ENCODE data around the gene HNRNPA2B1. TPM values are rescaled to one million over a fixed set of nuclear protein-coding genes. Genes with fewer than 3 reads are reported as not detected.

HNRNPA2B1 gene
- total and polyA plus RNA-seq, 2 of the 4 experiments (the other 2 are of a cell fraction) = 49.3 to 515 TPM

DNA sequence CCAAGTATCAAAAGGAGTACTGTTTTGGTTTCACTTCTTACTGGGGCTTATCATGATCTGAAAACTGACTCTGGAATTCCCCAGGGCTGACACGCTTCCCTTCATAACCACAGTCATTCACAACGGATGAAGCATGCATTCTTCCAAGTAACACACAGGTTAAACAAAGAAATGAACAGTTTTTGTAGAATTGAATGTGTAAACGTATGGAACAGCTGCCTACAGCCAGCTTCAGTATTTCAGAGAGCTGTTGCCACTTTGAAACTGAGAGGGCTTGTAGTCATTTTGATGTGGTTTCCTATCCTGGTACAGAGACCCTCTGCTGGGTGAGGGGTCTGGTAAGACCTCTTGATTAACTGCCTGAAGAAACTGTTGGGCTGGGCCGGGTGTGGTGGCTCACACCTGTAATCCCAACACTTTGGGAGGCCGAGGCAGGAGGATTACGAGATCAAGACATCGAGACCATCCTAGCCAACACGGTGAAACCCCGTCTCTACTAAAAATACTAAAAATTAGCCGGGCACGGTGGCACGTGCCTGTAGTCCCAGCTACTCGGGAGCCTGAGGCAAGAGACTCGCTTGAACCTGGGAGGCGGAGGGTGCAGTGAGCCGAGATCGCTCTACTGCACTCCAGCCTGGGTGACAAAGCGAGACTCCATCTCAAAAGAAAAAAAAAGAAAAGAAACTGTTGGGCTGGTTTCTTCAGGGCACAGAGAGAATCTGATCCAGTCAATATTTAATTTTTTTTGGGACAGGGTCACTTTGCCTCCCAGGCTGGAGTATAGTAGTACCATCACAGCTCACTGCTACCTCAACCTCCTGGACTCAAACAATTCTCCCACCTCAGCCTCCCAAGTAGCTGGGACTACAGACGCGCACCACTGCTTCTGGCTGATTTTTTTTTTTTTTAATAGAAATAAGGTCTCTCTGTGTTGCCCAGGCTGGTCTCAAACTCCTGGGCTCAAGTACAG lies 43.8 kb downstream of the HNRNPA2B1 start:
- dilution Hi-C loops (cut with HindIII; ENCODE audit: low sequenced_read_pairs, unreplicated experiment) (no loop called here), intact Hi-C loops (cut with micrococcal nuclease) (loop anchor here (1.0 kb wide), 1 partner anchor 42 kb away; no protein-coding TSS in a partner anchor), in situ Hi-C loops (cut with MboI; ENCODE audit: low sequenced_read_pairs) (no loop called here)
- Histone ChIP-seq H3K4me1 (ENCODE audit: control insufficient read depth, insufficient read depth, low read length) (peaks cover 32% of the 10 kb centered on the region), H2AFZ (replicated peaks; ENCODE audit: low read length, poor library complexity) (peak overlapping the region; percentile 50), H3K9me3 (ENCODE audit: control insufficient read depth, insufficient read depth, low read length) (no peaks in the 10 kb centered on the region), H4K8ac (ENCODE audit: low read depth in 2 of 2, low read length in 2 of 2) (peak overlapping the region; percentile 14 to 84; a peak in 3 of 4 replicates), H3K18ac (ENCODE audit: low read depth, low read length) (peak overlapping the region; percentile 87; the same call in 1 of the 2 replicates), H3K27ac (ENCODE audit: insufficient read depth, low read length) (peak overlapping the region; percentile 89), H3K9ac (ENCODE audit: low read depth, low read length) (peak overlapping the region; percentile 51; the same call in 1 of the 2 replicates), H2BK5ac (ENCODE audit: low read depth, low read length, poor library complexity, severe bottlenecking) (peak overlapping the region; percentile 93), H2AK9ac (replicated peaks; ENCODE audit: low read depth, low read length, poor library complexity) (peak overlapping the region; percentile 82), H2AK5ac (ENCODE audit: low read depth, low read length) (peak overlapping the region; percentile 72), H3K23ac (ENCODE audit: low read depth, low read length) (peak overlapping the region; percentile 77), H2BK120ac (ENCODE audit: low read depth, low read length) (peak overlapping the region; percentile 90), H3K9me1 (ENCODE audit: insufficient read depth, low read length) (peaks cover 44% of the 10 kb centered on the region), H3K4me2 (ENCODE audit: low read depth, low read length) (peak overlapping the region; percentile 82), H3K27me3 (ENCODE audit: control insufficient read depth, insufficient read depth, low read length) (no peaks in the 10 kb centered on the region), H3K36me3 (ENCODE audit: control insufficient read depth, insufficient read depth, low read length) (no peaks in the 10 kb centered on the region), H3K14ac (replicated peaks; ENCODE audit: low read depth, low read length) (peak overlapping the region; percentile 49), H3K4me3 (ENCODE audit: insufficient read depth, low read depth, low read length) (peak overlapping the region; percentile 20), H3K56ac (ENCODE audit: extremely low read depth, insufficient read depth, low read length) (no peak overlapping the region), H2BK15ac (ENCODE audit: low read depth, low read length) (peak overlapping the region; percentile 77; the same call in 2 of the 3 replicates), H3K4ac (ENCODE audit: low read depth, low read length) (peak overlapping the region; percentile 91), H3K79me1 (ENCODE audit: low read depth in 1 of 2, low read length in 2 of 2) (peaks cover 17 to 76% of the 10 kb centered on the region in 2 experiments), H4K91ac (ENCODE audit: insufficient read depth, low read depth, low read length) (peak overlapping the region; percentile 83), H2BK20ac (ENCODE audit: low read depth, low read length) (peak overlapping the region; percentile 92), H4K5ac (ENCODE audit: low read depth, low read length) (peak overlapping the region; percentile 85), H4K20me1 (ENCODE audit: insufficient read depth, low read length) (no peaks in the 10 kb centered on the region)
- peak; percentile 74 for ATAC-seq (ENCODE audit: low read depth)
- DNase-seq = peak; percentile 97
- WGBS, 2 experiments (ENCODE audit: extremely low coverage in 2 of 2, insufficient read length in 1 of 2) = 89% methylated on average over 9 of the region's 20 CpGs; no CpG with 5 or more reads in 1 of the 2 experiments
- TF ChIP-seq MAFK (IDR thresholded peaks at IDR 0.05; ENCODE audit: low read depth, low read length) (no peak), SMC3 (IDR thresholded peaks at IDR 0.05; ENCODE audit: low read depth, low read length) (no peak), FOS (IDR thresholded peaks at IDR 0.05; ENCODE audit: low read depth, low read length) (peak; percentile 47)
- CTCF ChIA-PET = interaction anchor here (0.9 kb wide), 1 partner anchor 21 kb away, joined by 3 read pairs; no protein-coding TSS in a partner anchor
- POLR2A ChIA-PET (ENCODE audit: unreplicated experiment) = no interaction called here
- BruUV-seq (replicated peaks) = no TSS peak

Measured in IMR-90 (cell line).